ENCODE measurements around the gene GUCY2F. TPM values are rescaled to one million over a fixed set of nuclear protein-coding genes. Genes with fewer than 3 reads are reported as not detected.

The GUCY2F gene
- total RNA-seq, 2 experiments from 2014 or later: not detected

DNA sequence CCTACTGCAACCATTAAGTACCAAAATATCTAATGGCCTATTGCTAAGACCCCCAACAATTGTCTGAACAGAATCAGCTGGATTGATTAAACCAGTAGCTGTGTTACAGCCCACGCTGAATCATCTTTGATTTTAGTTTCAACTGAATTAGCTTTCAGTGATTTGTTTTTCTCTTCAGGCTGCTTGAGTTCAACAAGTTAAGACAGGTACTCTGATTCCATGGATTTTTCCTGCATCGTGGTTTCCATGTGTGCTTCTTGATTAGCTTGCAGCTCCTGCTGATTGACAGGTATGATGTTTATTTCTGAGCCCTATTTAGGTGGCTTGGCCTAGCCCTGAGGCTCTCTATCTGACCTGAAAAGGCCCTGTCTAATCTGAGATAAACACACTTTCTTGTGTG is 91.3 kb downstream of the GUCY2F start:
- Mint-ChIP-seq H3K4me3 (no peak overlapping the region), H3K9me3 (no peaks in the 10 kb centered on the region), H3K27ac (no peak overlapping the region), H3K27me3 (ENCODE audit: low read depth) (no peaks in the 10 kb centered on the region), H3K36me3 (ENCODE audit: low read depth) (no peaks in the 10 kb centered on the region), H3K4me1 (ENCODE audit: low read depth) (no peaks in the 10 kb centered on the region)
- no peak for DNase-seq
- intact Hi-C loops (cut with micrococcal nuclease): no loop called here
- CTCF ChIA-PET: interaction anchor here (0.6 kb wide), 1 partner anchor 32 kb away, joined by 3 read pairs; no protein-coding TSS in a partner anchor

DNA sequence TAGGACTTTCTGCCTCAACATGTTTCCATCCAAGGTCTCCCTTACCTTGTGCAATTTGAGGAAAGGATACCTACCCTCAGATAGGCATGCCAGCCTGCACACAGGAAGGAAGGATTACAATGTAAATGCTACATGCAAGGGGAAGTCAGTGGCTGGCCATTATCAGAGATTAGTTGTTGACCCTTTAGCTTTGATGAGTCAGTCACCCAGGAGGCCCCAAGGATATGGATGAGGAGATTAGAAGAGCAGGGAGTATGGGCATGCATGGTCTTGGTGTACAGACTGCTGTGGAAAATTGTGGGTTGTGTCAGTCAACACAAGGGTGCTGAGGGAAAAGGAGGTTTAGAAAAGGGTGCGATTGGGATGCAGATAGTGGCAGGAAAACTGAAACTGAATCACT is 92.0 kb downstream of the GUCY2F start:
- DNase-seq: no peak
- intact Hi-C loops (cut with micrococcal nuclease): loop anchor here (10.0 kb wide), 1 partner anchor 1165 kb away; no protein-coding TSS in a partner anchor
- H3K4me3 Mint-ChIP-seq: no peak overlapping the region
- no peaks in the 10 kb centered on the region for H3K36me3 Mint-ChIP-seq (ENCODE audit: low read depth)
- no peaks in the 10 kb centered on the region for H3K4me1 Mint-ChIP-seq (ENCODE audit: low read depth)
- H3K27ac Mint-ChIP-seq: no peak overlapping the region
- CTCF ChIA-PET: no interaction called here
- H3K27me3 Mint-ChIP-seq (ENCODE audit: low read depth): no peaks in the 10 kb centered on the region
- H3K9me3 Mint-ChIP-seq: no peaks in the 10 kb centered on the region

DNA sequence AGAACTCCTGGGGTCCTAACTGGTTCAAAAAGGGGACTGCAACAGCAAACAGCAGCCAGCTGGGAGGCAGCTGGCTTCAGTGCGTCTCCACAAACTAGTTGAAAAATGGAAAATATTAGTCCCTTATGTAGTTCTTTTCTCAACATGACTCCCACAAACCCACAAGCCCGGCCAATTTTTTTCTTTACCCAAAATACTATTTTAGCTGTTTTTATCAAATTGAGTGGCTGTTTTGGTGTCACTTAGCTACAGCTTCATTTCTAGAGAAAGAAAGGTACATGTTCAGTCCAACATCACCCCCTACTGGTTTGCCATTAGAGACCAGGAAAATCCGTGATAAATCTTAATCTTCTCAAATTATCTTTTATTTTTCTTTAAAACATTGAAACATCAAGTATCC is 97.2 kb downstream of the GUCY2F start:
- CTCF ChIA-PET: no interaction called here
- Mint-ChIP-seq H3K4me1 (ENCODE audit: low read depth) (no peaks in the 10 kb centered on the region), H3K9me3 (no peaks in the 10 kb centered on the region), H3K27ac (no peak overlapping the region), H3K36me3 (ENCODE audit: low read depth) (no peaks in the 10 kb centered on the region), H3K27me3 (ENCODE audit: low read depth) (no peaks in the 10 kb centered on the region), H3K4me3 (no peak overlapping the region)
- intact Hi-C loops (cut with micrococcal nuclease): loop anchor here (5.0 to 10.0 kb wide), 2 partner anchors 687 to 1160 kb away; no protein-coding TSS in a partner anchor
- no peak for DNase-seq

DNA sequence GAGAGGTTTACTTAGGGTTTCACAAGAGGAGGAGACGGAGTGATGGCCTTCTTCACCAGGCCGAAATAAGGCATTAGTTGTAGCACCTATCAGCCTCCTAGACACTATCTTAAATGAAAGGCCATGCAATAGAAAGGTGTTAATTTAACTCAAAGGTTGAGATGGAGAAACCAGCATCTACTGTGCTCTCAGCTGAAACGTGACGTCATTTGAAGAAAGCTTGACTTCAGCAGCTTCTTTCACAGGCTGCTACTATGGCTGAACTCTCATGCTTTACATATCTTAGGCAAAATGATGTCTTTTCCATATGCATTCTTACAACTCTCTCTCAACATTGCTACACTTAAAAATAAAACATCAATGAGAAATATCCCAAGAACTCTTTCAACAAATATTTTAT is 99.6 kb downstream of the GUCY2F start:
- CTCF ChIA-PET: no interaction called here
- Mint-ChIP-seq H3K27ac (no peak overlapping the region), H3K27me3 (ENCODE audit: low read depth) (no peaks in the 10 kb centered on the region), H3K4me1 (ENCODE audit: low read depth) (no peaks in the 10 kb centered on the region), H3K4me3 (no peak overlapping the region), H3K36me3 (ENCODE audit: low read depth) (no peaks in the 10 kb centered on the region), H3K9me3 (no peaks in the 10 kb centered on the region)
- intact Hi-C loops (cut with micrococcal nuclease): loop anchor here (5.0 to 10.0 kb wide), 2 partner anchors 685 to 1158 kb away; no protein-coding TSS in a partner anchor
- no peak for DNase-seq

DNA sequence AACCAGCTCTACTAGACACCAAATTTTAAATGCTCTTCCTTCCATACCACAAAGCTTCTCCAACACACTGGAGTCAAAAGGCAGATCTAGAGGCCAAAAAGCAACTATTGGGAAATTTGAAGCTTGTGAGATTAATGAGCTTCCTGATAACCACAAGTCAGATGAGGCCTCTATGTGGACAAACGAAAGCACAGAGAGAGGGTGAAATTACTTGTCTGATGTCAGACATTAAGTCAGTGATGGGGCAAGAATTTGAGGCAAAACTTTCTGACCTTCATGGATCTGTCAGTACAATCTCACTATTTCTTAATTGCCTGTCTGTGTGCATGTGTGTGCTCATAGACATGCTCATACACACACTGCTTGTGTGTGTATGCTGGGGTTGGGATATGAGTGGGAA is 103.6 kb downstream of the GUCY2F start:
- Mint-ChIP-seq H3K4me3 (no peak overlapping the region), H3K9me3 (no peaks in the 10 kb centered on the region), H3K36me3 (ENCODE audit: low read depth) (no peaks in the 10 kb centered on the region), H3K27ac (no peak overlapping the region), H3K4me1 (ENCODE audit: low read depth) (no peaks in the 10 kb centered on the region), H3K27me3 (ENCODE audit: low read depth) (no peaks in the 10 kb centered on the region)
- intact Hi-C loops (cut with micrococcal nuclease): no loop called here
- CTCF ChIA-PET: no interaction called here
- no peak for DNase-seq

DNA sequence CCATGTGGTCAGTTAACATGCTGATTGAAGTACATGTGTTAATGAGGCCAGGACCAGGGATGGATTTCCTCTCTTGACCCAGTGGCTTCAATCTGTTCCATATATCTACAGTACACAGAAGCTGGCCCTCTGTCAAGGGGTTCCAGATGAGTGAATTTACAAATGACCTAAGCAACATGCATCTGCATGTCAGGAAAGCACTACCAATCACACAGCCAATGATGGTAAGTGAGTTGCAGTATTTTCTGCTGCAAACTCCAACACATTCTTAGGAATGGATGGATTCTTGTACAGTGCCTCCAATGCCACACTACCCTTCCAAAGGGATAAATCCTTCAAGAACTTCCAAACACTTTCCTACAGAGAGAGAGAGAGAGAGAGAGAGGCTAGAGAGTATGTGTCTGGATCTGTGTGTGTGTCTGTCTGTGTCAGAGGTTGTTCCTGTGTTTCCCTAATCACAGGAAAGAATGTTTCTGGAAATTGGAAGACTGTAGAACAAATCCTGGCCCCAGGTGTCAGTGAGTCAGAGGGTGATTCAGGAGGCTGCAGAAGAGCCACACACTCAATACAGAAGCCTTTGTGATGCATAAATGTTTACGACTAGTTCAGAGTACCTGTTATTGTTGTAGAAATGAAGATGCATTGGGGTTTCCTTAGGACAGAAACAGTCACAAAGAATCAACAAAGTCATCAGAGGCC is 107.5 kb downstream of the GUCY2F start:
- Mint-ChIP-seq H3K4me3 (no peak overlapping the region), H3K36me3 (ENCODE audit: low read depth) (no peaks in the 10 kb centered on the region), H3K27ac (no peak overlapping the region), H3K27me3 (ENCODE audit: low read depth) (no peaks in the 10 kb centered on the region), H3K4me1 (ENCODE audit: low read depth) (no peaks in the 10 kb centered on the region), H3K9me3 (no peaks in the 10 kb centered on the region)
- CTCF ChIA-PET: no interaction called here
- intact Hi-C loops (cut with micrococcal nuclease): no loop called here
- DNase-seq: no peak

DNA sequence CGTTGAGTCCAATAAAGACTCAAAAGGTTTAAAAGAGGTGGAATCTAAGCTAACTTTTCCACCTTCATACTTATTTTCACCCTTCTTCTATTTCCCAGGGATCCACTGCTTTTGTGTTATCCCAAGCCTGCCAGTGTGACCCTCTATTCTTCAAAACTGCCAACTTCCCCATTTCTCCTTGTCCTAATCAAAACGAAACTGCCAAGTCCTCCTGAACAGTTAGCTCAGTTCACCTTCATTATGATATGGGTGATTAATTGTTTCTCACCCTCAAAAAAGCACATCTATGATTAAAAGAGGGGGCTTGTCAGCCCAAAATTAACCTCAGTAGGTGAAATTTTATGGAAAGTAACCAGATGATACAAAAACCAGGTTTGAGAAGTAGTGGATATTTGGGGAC is 108.4 kb downstream of the GUCY2F start:
- no peak for DNase-seq
- CTCF ChIA-PET: no interaction called here
- intact Hi-C loops (cut with micrococcal nuclease): no loop called here
- H3K27ac Mint-ChIP-seq: no peak overlapping the region
- no peak overlapping the region for H3K4me3 Mint-ChIP-seq
- peaks cover under 1% of the 10 kb centered on the region for H3K27me3 Mint-ChIP-seq (ENCODE audit: low read depth)
- no peaks in the 10 kb centered on the region for H3K9me3 Mint-ChIP-seq
- no peaks in the 10 kb centered on the region for H3K4me1 Mint-ChIP-seq (ENCODE audit: low read depth)
- no peaks in the 10 kb centered on the region for H3K36me3 Mint-ChIP-seq (ENCODE audit: low read depth)

DNA sequence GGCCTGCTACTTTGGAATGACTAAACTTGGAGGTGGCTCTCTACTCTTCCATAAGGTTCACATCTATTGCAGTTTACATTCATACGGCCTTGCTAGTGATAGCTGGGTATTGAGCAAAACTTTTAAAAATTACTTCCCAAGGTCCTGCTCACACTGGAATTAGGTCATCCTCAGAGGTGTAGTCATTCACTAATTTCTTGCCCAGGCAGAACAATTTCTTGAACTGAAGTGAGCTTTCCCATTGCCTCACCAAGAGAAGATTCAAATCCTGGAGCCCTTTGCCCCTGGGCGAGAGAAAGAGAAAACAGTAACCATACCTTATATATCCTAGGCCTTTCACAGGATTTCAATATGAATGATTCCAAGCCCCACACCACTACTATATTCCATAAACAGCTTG is 109.2 kb downstream of the GUCY2F start:
- Mint-ChIP-seq H3K4me1 (ENCODE audit: low read depth) (no peaks in the 10 kb centered on the region), H3K27me3 (ENCODE audit: low read depth) (peaks cover 3% of the 10 kb centered on the region), H3K9me3 (no peaks in the 10 kb centered on the region), H3K36me3 (ENCODE audit: low read depth) (no peaks in the 10 kb centered on the region), H3K27ac (no peak overlapping the region), H3K4me3 (no peak overlapping the region)
- no peak for DNase-seq
- CTCF ChIA-PET: no interaction called here
- intact Hi-C loops (cut with micrococcal nuclease): no loop called here

DNA sequence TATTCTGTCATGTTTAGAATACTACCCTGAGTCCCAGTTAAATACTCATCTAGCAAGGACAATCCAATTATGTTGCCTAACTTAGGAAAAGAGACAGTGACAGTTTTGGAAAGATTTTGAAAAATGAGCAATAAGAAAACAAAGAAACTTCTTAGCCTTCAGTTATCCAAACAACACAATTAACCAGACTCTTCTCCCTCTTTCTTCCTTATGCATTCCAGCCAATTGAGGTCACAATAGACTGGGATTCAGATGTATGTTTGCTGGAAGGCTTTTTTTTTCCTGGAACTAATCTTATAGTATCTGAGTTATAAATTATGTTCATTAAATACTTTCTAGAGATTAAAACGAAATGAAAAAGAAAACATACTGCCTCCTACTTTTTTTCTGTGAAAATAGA is 109.6 kb downstream of the GUCY2F start:
- CTCF ChIA-PET: no interaction called here
- Mint-ChIP-seq H3K4me3 (no peak overlapping the region), H3K9me3 (no peaks in the 10 kb centered on the region), H3K4me1 (ENCODE audit: low read depth) (no peaks in the 10 kb centered on the region), H3K36me3 (ENCODE audit: low read depth) (no peaks in the 10 kb centered on the region), H3K27ac (no peak overlapping the region), H3K27me3 (ENCODE audit: low read depth) (peaks cover 3% of the 10 kb centered on the region)
- DNase-seq: no peak
- intact Hi-C loops (cut with micrococcal nuclease): no loop called here

DNA sequence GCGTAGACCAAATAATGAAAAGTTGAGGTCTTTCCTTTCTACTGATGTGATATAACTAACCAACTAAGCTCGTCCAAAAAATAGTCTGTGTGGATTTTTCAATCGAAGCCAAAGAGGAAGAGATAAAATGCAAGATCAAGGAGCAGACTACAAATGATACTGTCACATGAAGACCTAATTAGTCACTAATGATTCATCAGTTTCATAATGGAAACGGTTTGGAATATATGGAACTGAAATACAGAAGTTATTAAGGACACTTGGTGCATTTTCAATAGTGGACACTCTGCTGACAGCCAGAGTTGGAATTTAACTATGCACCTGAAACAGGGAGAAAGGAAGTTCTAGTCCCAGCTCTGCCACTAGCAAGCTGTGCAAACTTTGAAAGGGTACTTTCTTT is 119.8 kb downstream of the GUCY2F start:
- Mint-ChIP-seq H3K27ac (no peak overlapping the region), H3K4me1 (ENCODE audit: low read depth) (no peaks in the 10 kb centered on the region), H3K4me3 (no peak overlapping the region), H3K36me3 (ENCODE audit: low read depth) (no peaks in the 10 kb centered on the region), H3K9me3 (no peaks in the 10 kb centered on the region), H3K27me3 (ENCODE audit: low read depth) (no peaks in the 10 kb centered on the region)
- CTCF ChIA-PET: interaction anchor here (0.6 kb wide), 1 partner anchor 1805 kb away, joined by 3 read pairs; no protein-coding TSS in a partner anchor
- intact Hi-C loops (cut with micrococcal nuclease): no loop called here
- DNase-seq: no peak

DNA sequence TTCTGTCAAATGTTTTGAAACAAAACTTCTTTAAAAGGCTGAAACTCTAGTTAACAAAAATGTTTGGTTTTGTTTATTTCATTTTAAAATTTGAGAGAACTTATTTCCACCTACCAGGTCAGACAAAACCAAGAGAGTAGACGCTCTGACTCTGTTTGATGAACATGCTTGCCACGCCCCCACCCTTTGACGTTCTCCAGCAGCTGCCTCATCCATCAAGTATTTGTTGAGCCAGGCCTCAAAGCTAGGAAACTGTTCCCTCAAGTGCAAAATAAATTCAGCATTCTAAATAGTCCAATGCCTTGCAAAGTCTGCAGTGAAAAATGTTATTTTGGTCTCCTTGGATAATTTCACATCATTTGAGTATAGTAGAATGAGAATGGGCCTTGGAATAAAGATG is 121.6 kb downstream of the GUCY2F start:
- CTCF ChIA-PET: no interaction called here
- intact Hi-C loops (cut with micrococcal nuclease): no loop called here
- H3K27me3 Mint-ChIP-seq (ENCODE audit: low read depth): no peaks in the 10 kb centered on the region
- no peak overlapping the region for H3K4me3 Mint-ChIP-seq
- H3K27ac Mint-ChIP-seq: no peak overlapping the region
- no peak for DNase-seq
- no peaks in the 10 kb centered on the region for H3K4me1 Mint-ChIP-seq (ENCODE audit: low read depth)
- no peaks in the 10 kb centered on the region for H3K9me3 Mint-ChIP-seq
- no peaks in the 10 kb centered on the region for H3K36me3 Mint-ChIP-seq (ENCODE audit: low read depth)

DNA sequence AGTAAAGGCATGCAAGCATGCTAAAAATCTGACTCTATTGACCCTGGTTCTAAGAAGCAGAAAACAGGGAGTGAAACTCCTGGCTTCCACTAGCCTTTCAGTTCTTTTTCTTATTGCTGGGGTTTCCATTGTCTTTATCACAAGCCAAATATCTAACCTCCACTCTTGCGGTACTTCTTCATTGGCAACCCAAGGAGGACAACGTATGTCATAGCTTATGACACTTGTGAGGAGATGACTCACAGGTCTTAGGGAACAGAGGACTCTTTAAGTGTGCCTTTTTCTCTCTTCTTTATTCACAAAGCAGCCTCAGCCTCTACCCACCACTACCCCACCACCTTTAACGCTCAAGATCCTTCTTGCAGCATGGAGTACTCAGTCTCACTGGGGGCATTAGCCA is 124.2 kb downstream of the GUCY2F start:
- CTCF ChIA-PET: interaction anchor here (0.6 kb wide), 1 partner anchor 33 kb away, joined by 3 read pairs; no protein-coding TSS in a partner anchor
- Mint-ChIP-seq H3K4me3 (no peak overlapping the region), H3K4me1 (ENCODE audit: low read depth) (no peaks in the 10 kb centered on the region), H3K27ac (no peak overlapping the region), H3K9me3 (no peaks in the 10 kb centered on the region), H3K36me3 (ENCODE audit: low read depth) (no peaks in the 10 kb centered on the region), H3K27me3 (ENCODE audit: low read depth) (no peaks in the 10 kb centered on the region)
- DNase-seq: no peak
- intact Hi-C loops (cut with micrococcal nuclease): no loop called here

DNA sequence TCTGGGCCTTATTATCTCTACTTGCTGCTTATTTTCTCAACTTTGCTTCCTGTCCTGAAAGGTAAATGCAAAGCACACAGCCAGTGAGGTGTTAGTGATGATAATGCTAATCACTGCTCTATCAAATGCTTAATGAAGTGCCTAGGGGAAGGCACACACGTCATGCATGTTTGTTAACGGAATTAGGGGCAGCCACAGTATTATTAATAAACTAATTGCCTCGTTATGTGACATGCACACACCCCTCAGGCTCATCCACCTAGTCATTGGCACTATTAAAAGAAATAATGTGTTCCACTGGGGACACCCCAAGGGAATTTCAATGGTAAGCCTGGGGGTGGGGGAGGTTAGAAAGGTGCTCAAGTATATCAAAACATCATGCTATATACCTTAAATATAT is 125.2 kb downstream of the GUCY2F start:
- Mint-ChIP-seq H3K9me3 (no peaks in the 10 kb centered on the region), H3K36me3 (ENCODE audit: low read depth) (no peaks in the 10 kb centered on the region), H3K27me3 (ENCODE audit: low read depth) (no peaks in the 10 kb centered on the region), H3K27ac (no peak overlapping the region), H3K4me1 (ENCODE audit: low read depth) (no peaks in the 10 kb centered on the region), H3K4me3 (no peak overlapping the region)
- CTCF ChIA-PET: no interaction called here
- DNase-seq: no peak
- intact Hi-C loops (cut with micrococcal nuclease): no loop called here

All from activated naive CD4-positive, alpha-beta T cell treated with anti-CD3 and anti-CD28 coated beads for 36 hours (primary cell).